OCI-LY1 (cell line): ENCODE results near the gene PYGL.

ENCODE experiments used
- H2AFZ ChIP-seq: fragments of 200-600 bp; sonication (generic), shearing (Covaris generic); 2 replicates; pipeline ENCODE4 v1.6.0; 2014; ENCODE audit warnings: antibody characterized with exemption, mild to moderate bottlenecking, low read length
- H3F3A ChIP-seq: fragments of 200-600 bp; sonication (generic), shearing (Covaris generic); 2 replicates; pipeline ENCODE4 v1.6.0; 2014; ENCODE audit warnings: mild to moderate bottlenecking, antibody characterized with exemption, low read length, moderate library complexity; ENCODE audit not compliant: insufficient read depth
- H3K27ac ChIP-seq: fragments of 200-600 bp; sonication (generic); 2 replicates; pipeline ENCODE4 v1.5.1; 2014; ENCODE audit warnings: low read length, mixed run types, mild to moderate bottlenecking, low read depth; ENCODE audit not compliant: poor library complexity, severe bottlenecking
- H3K27me3 ChIP-seq: fragments of 200-600 bp; sonication (generic); 2 replicates; pipeline ENCODE4 v1.6.0; 2014; ENCODE audit warnings: antibody characterized with exemption, mild to moderate bottlenecking, low read length, moderate library complexity; ENCODE audit not compliant: insufficient read depth
- H3K36me3 ChIP-seq: fragments of 200-600 bp; sonication (generic); 2 replicates; pipeline ENCODE4 v1.6.1; 2014; ENCODE audit warnings: mild to moderate bottlenecking, antibody characterized with exemption, low read length, moderate library complexity, mixed read lengths; ENCODE audit not compliant: insufficient read depth
- H3K4me1 ChIP-seq: fragments of 200-600 bp; sonication (generic); 2 replicates; pipeline ENCODE4 v1.5.1; 2014; ENCODE audit warnings: mild to moderate bottlenecking, low read length, moderate library complexity; ENCODE audit not compliant: insufficient read depth, severe bottlenecking
- H3K4me2 ChIP-seq: fragments of 200-600 bp; sonication (generic), shearing (Covaris generic); 2 replicates; pipeline ENCODE4 v1.6.1; 2014; ENCODE audit warnings: low read length
- H3K4me3 ChIP-seq: fragments of 200-600 bp; sonication (generic); 2 replicates; pipeline ENCODE4 v1.5.1; 2014; ENCODE audit warnings: low read length, low read depth, mild to moderate bottlenecking, mixed read lengths; ENCODE audit not compliant: poor library complexity, severe bottlenecking
- H3K79me2 ChIP-seq: fragments of 200-600 bp; shearing (Covaris generic); 2 replicates; pipeline ENCODE4 v1.6.1; 2016; ENCODE audit warnings: mixed run types, low read length, mixed read lengths; ENCODE audit not compliant: insufficient read depth
- H3K9ac ChIP-seq: fragments of 200-600 bp; sonication (generic), shearing (Covaris generic); 2 replicates; pipeline ENCODE4 v1.6.1; 2014; ENCODE audit warnings: mild to moderate bottlenecking, low read length, mixed read lengths
- H3K9me2 ChIP-seq: fragments of 200-600 bp; sonication (generic), shearing (Covaris generic); 2 replicates; pipeline ENCODE4 v1.6.1; 2014; ENCODE audit warnings: low read depth, mild to moderate bottlenecking, low read length, mixed read lengths
- H3K9me3 ChIP-seq: fragments of 200-600 bp; shearing (Covaris generic); 2 replicates; pipeline ENCODE4 v1.6.1; 2014; ENCODE audit warnings: low read length, mixed read lengths
- H4K20me1 ChIP-seq: fragments of 200-600 bp; sonication (generic), shearing (Covaris generic); 2 replicates; pipeline ENCODE4 v1.6.0; 2016; ENCODE audit warnings: mild to moderate bottlenecking, low read length; ENCODE audit not compliant: insufficient read depth
- EZH2 ChIP-seq: fragments of 200-600 bp; sonication (generic), shearing (Covaris generic); IDR thresholded peaks from 2 replicates; pipeline ENCODE4 v1.8.0; 2017; ENCODE audit warnings: borderline replicate concordance, mixed run types, mild to moderate bottlenecking, antibody characterized with exemption, low read length, moderate library complexity, mixed read lengths
- TF ChIP-seq, protein P1 (sequence below): fragments of 200-600 bp; sonication (generic), shearing (Covaris generic); IDR thresholded peaks from 2 replicates; pipeline ENCODE4 v1.5.1; 2017; ENCODE audit warnings: mild to moderate bottlenecking, antibody characterized with exemption, low read length, moderate library complexity, mixed read lengths

Gene PYGL

DNA sequence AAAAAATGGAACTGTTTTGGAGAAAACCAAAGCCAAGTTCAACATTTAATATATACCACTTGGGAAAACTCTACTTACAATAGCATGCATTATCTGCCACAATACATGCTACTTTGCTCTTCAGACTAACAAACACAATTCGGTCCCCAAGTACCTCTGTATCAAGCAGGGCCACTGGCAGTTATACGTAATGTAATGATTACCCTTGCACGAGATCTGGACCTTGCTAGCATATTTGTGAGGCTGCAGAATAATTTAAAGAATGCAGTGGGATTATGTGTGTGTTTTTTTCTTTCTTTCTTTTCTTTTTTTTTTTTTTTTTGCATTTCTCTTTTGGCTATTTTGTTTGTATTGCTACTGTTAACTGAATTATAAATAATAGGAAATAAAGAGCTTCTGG is 22.8 kb upstream of the PYGL start:
- H3K36me3 ChIP-seq = no peaks in the 10 kb centered on the region

GRCh38 chr14:50964683-50965390 is 20.6 kb upstream of the PYGL start:
- H3K36me3 ChIP-seq = no peaks in the 10 kb centered on the region
- H3K4me3 ChIP-seq = no peak overlapping the region
- no peaks in the 10 kb centered on the region for H3K27me3 ChIP-seq
- no peaks in the 10 kb centered on the region for H3K79me2 ChIP-seq
- H3F3A ChIP-seq = no peaks in the 10 kb centered on the region
- TF ChIP-seq, protein P1, sequence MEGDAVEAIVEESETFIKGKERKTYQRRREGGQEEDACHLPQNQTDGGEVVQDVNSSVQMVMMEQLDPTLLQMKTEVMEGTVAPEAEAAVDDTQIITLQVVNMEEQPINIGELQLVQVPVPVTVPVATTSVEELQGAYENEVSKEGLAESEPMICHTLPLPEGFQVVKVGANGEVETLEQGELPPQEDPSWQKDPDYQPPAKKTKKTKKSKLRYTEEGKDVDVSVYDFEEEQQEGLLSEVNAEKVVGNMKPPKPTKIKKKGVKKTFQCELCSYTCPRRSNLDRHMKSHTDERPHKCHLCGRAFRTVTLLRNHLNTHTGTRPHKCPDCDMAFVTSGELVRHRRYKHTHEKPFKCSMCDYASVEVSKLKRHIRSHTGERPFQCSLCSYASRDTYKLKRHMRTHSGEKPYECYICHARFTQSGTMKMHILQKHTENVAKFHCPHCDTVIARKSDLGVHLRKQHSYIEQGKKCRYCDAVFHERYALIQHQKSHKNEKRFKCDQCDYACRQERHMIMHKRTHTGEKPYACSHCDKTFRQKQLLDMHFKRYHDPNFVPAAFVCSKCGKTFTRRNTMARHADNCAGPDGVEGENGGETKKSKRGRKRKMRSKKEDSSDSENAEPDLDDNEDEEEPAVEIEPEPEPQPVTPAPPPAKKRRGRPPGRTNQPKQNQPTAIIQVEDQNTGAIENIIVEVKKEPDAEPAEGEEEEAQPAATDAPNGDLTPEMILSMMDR = no peak
- TF ChIP-seq EZH2 = no peak
- H2AFZ ChIP-seq = no peak overlapping the region
- H4K20me1 ChIP-seq = no peaks in the 10 kb centered on the region
- H3K9ac ChIP-seq = no peak overlapping the region
- no peak overlapping the region for H3K4me2 ChIP-seq
- no peaks in the 10 kb centered on the region for H3K4me1 ChIP-seq
- H3K27ac ChIP-seq = no peak overlapping the region
- H3K9me2 ChIP-seq = no peaks in the 10 kb centered on the region
- H3K9me3 ChIP-seq = no peaks in the 10 kb centered on the region

More for the DNA sequence above, 22.8 kb upstream of the PYGL start:
- H3K4me1 ChIP-seq = no peaks in the 10 kb centered on the region
- H3K4me3 ChIP-seq = no peak overlapping the region
- H4K20me1 ChIP-seq = no peaks in the 10 kb centered on the region
- H3K9ac ChIP-seq = no peak overlapping the region
- no peak for TF ChIP-seq EZH2
- TF ChIP-seq, protein P1 = no peak
- H3K27me3 ChIP-seq = no peaks in the 10 kb centered on the region
- H2AFZ ChIP-seq = no peak overlapping the region
- no peaks in the 10 kb centered on the region for H3K9me2 ChIP-seq
- H3K27ac ChIP-seq = no peak overlapping the region
- no peak overlapping the region for H3K4me2 ChIP-seq
- H3F3A ChIP-seq = no peaks in the 10 kb centered on the region
- H3K79me2 ChIP-seq = no peaks in the 10 kb centered on the region
- 0 out of 2 replicates have a peak, but pooled peaks cover 3% of the 10 kb centered on the region for H3K9me3 ChIP-seq

GRCh38 chr14:50963919-50964318 is 19.6 kb upstream of the PYGL start:
- no peaks in the 10 kb centered on the region for H3K4me1 ChIP-seq
- no peak overlapping the region for H3K4me2 ChIP-seq
- H3K9me3 ChIP-seq = no peaks in the 10 kb centered on the region
- H3K9me2 ChIP-seq = no peaks in the 10 kb centered on the region
- H3K4me3 ChIP-seq = no peak overlapping the region
- H3F3A ChIP-seq = no peaks in the 10 kb centered on the region
- no peak overlapping the region for H2AFZ ChIP-seq
- no peaks in the 10 kb centered on the region for H3K79me2 ChIP-seq
- no peaks in the 10 kb centered on the region for H3K27me3 ChIP-seq
- H3K36me3 ChIP-seq = no peaks in the 10 kb centered on the region
- H3K27ac ChIP-seq = no peak overlapping the region
- no peaks in the 10 kb centered on the region for H4K20me1 ChIP-seq
- TF ChIP-seq, protein P1 = no peak
- TF ChIP-seq EZH2 = no peak
- H3K9ac ChIP-seq = no peak overlapping the region
